IMR-90 (cell line): ENCODE measurements around the gene AJAP1.

Source experiments
- CTCF ChIP-seq: conservative IDR thresholded peaks from 2 replicates; pipeline ENCODE4 v1.5.1; 2012; ENCODE audit warnings: mild to moderate bottlenecking, low read depth, low read length, improper control_type of control experiment
- MAZ ChIP-seq: IDR thresholded peaks from 2 replicates; pipeline ENCODE4 v1.6.1; 2012; ENCODE audit warnings: low read depth, mild to moderate bottlenecking, low read length, improper control_type of control experiment, moderate library complexity, borderline replicate concordance
- RAD21 ChIP-seq: IDR thresholded peaks from 2 replicates; pipeline ENCODE4 v1.6.1; 2012; ENCODE audit warnings: low read length, improper control_type of control experiment
- USF2 ChIP-seq: fragments of 150-350 bp; IDR thresholded peaks from 2 replicates; pipeline ENCODE4 v1.6.1; 2017; ENCODE audit warnings: mild to moderate bottlenecking, antibody characterized with exemption, low read length, low read depth

GRCh38 chr1:4726620-4727341, 72.4 kb downstream of the AJAP1 start:
- TF ChIP-seq MAZ (no peak), CTCF (no peak), USF2 (no peak), RAD21 (no peak)
